ENCODE data around the gene TMEM198.
A peak's percentile ranks its signal among the peaks of the same experiment; 100 is the strongest.

TMEM198 gene

GRCh38 chr2:219598308-219599078 is 54.7 kb downstream of the TMEM198 start:
- peak overlapping the region; percentile 97 for H3K27ac Mint-ChIP-seq
- no peaks in the 10 kb centered on the region for H3K27me3 Mint-ChIP-seq
- peak overlapping the region; percentile 97 for H3K4me3 Mint-ChIP-seq
- no peaks in the 10 kb centered on the region for H3K9me3 Mint-ChIP-seq
- peaks cover 5% of the 10 kb centered on the region for H3K36me3 Mint-ChIP-seq
- H3K4me1 Mint-ChIP-seq: peaks cover 11% of the 10 kb centered on the region

Data from activated naive CD4-positive, alpha-beta T cell treated with anti-CD3 and anti-CD28 coated beads, Interleukin-2, amount 50 U/mL, for 24 hours (primary cell).